Activated gamma-delta T cell treated with anti-CD3 and anti-CD28 coated beads, Interleukin-2, amount 50 U/mL, for 16 hours (primary cell): Measurements from ENCODE around the gene GADD45B.
"Not testable (repeated sequence)": the region's sequence is repeated elsewhere in the genome, so short reads cannot be mapped to it uniquely, and the experiment has no call there.

ENCODE experiments used
- DNase-seq: peaks from one replicate; pipeline ENCODE4 v3.0.0-alpha.2; 2020; ENCODE audit warnings: low read depth

The GADD45B gene

DNA sequence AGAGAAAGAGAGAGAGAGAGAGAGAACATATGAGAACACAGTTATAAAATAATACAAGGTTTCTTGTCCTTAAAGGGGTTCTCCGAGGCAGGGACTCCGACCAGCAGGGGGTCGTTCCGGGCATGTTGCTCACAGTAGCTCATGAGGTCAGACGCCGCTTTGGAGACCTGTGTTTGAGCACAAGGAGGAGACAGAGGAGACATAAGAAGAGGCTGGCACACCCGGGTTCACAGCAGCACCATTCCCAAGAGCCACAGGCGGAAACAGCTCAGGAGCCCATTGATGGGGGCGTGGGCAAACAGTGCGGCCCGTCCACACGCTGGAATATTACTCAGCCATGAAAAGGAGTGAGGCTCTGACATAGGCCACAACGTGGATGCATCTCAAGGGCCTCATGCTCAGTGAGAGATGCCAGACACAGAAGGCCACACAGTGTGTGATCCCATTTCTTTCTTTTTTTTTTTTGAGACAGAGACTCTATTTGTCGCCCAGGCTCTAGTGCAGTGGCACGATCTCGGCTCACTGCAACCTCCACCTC lies 39.1 kb downstream of the GADD45B start:
- DNase-seq, result no peak

DNA sequence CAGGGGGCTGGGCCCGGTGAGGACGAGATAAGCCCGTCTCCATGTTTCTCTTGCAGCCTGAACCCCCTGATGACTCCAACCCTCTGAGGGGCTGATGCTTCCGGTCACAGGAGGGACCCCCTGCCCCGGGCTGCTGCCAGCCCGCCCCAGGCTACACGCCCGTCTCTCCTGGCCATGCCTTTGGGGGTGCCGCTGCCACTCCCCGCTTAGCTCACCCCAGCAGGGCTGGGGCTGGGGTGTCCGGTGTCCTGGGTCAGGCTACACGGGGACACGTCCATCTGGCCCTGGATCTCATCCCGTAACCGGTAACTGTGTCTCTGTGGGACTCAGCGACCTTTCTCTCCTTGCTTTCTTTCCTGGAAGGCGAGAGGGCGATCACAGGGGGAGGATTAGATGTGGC lies 40.8 kb downstream of the GADD45B start:
- no peak for DNase-seq

GRCh38 chr19:2517881-2518601 lies 42.1 kb downstream of the GADD45B start:
- no peak for DNase-seq

DNA sequence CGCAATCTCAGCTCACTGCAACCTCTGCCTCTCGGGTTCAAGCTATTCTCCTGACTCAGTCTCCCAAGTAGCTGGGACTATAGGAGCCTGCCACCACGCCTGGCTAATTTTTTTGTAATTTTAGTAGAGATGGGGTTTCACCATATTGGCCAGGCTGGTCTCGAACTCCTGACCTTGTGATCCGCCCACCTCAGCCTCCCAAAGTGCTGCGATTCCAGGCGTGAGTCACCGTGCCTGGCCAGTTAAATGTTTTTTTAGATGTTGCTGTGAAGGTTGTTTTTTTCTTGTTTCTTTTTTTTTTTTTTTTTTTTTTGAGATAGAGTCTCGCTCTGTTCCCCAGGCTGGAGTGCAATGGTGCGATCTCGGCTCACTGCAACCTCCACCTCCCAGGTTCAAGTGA lies 42.9 kb downstream of the GADD45B start:
- not testable (repeated sequence) for DNase-seq

DNA sequence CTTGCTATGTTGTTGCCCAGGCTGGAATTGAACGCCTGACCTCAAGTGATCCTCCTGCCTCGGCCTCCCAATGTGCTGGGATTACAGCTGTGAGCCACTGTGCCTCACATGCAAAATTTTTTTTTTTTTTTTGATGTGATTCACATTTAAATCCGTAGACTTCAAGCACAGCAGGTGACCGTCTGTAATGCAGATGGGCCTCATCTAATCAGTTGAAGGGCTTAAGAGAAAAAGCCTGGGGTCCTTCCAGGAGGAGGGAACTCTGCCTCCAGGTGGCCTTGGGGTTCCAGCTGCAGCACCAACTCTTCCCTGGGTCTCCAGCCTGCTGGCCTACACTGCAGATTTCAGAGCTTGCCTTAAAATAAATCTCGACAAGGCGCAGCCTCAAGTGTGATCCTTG lies 43.6 kb downstream of the GADD45B start:
- no peak for DNase-seq

- DNase-seq, result no peak
Measured at GRCh38 chr19:2523630-2524311, 47.8 kb downstream of the GADD45B start.

DNA sequence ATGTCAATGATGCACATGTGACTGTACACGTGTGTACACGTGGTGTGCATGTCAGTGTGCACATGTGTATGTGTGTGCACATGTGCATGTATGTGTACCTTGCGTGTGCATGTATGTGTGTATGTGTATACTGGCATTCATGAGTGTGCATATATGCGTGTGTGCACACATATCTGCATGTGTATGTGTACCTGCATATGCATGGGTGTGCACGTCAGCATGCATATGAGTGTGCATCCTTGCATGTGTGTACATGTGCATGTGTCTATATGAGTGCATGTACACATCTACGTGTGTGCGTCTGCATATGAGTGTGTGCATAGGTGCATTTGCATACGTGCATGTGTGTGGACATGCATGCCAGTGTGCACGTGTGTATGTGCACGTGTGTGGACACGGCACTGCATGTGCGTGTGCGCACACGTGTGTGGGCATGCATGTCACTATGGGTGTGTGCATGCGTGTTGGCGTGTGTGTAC lies 48.5 kb downstream of the GADD45B start:
- no peak for DNase-seq

- DNase-seq, result no peak
Measured at GRCh38 chr19:2524840-2525723, 49.2 kb downstream of the GADD45B start.

- DNase-seq, result no peak
Measured at GRCh38 chr19:2527171-2527570, 51.2 kb downstream of the GADD45B start.

DNA sequence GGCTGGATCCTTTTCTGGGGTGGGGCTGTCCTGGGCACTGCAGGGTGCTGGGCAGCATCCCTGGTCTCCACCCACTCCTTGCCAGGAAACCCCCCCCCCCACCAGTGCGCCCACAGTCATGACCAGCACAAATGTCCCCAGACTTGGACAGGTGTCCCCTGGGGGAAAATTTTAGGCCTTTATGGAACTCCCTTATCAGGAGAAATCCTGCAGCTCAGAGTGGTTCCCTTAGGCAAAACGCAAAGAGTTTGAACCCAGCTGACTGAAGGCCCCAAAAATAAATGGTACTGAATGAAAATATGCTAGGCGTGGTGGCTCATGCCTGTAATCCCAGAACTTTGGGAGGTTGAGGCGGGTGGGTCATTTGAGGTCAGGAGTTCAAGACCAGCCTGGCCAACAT lies 51.8 kb downstream of the GADD45B start:
- no peak for DNase-seq
